ENCODE data around the gene ABRACL. TPM values are rescaled to one million over a fixed set of nuclear protein-coding genes. Genes with fewer than 3 reads are reported as not detected.

The ABRACL gene
- total and polyA plus RNA-seq, 2 donors (not counting 3 experiments of a cell fraction or from before 2014, with no cell fraction given) = 54.4 to 87.4 TPM

DNA sequence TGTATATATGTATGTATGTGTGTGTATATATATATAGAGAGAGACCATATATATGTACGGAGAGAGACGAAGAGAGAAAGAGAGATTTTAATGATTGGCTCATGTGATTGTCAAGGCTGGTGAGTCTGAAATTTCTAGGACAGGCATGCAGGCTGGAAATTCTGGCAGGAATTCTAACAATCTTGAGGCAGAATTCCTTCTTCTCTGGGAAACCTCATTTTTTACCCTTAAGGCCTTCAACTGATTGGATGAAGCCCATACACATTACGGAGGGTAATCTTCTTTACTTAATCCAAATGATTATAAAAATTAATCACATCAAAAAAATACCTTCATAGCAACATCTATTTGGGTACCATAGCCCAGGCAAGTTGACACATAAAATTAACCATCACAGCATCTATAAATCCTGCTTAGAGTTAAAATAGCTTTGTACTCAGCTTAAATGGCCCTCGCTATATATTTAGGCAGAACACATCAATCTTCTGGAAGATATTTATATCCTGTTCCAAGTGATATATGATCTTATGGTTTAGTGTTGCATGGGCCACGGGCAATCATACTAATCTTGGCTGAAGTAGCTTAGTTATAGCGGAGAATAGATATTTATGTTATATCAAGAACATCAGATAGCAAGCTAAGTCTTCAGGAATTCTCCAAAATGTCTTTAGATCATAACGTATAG, 36.6 kb downstream of the ABRACL start:
- Histone ChIP-seq H3K9me3 (replicated peaks; ENCODE audit: control insufficient read depth, insufficient read depth, low read length) (no peaks in the 10 kb centered on the region), H3K4me2 (ENCODE audit: insufficient read depth, low read length) (no peak overlapping the region), H3K4me1 (ENCODE audit: control insufficient read depth, extremely low read depth, insufficient read depth, low read length) (no peaks in the 10 kb centered on the region), H3K27me3 (ENCODE audit: control insufficient read depth in 2 of 2, insufficient read depth in 2 of 2, low read length in 2 of 2) (peaks cover 0 to 2% of the 10 kb centered on the region in 2 experiments), H3K9me1 (replicated peaks; ENCODE audit: control insufficient read depth, extremely low read depth, insufficient read depth, low read length) (no peaks in the 10 kb centered on the region), H3K79me2 (ENCODE audit: control insufficient read depth, insufficient read depth, low read length) (no peaks in the 10 kb centered on the region), H2AFZ (ENCODE audit: low read depth, low read length) (no peak overlapping the region), H3K27ac (ENCODE audit: insufficient read depth, low read depth, low read length) (no peak overlapping the region), H3K9ac (replicated peaks; ENCODE audit: extremely low read depth, insufficient read depth, low read length) (no peak overlapping the region), H4K20me1 (replicated peaks; ENCODE audit: control insufficient read depth, extremely low read depth, insufficient read depth, low read length) (no peaks in the 10 kb centered on the region), H3K36me3 (ENCODE audit: control insufficient read depth in 2 of 2, extremely low read depth in 1 of 2, insufficient read depth in 2 of 2, low read length in 2 of 2) (no peaks in the 10 kb centered on the region), H3K4me3 (replicated peaks in 1 of 3; ENCODE audit: insufficient read depth in 1 of 3, low read depth in 1 of 3, low read length in 3 of 3) (no peak overlapping the region)
- TF ChIP-seq EZH2 (IDR thresholded peaks at IDR 0.05; ENCODE audit: borderline replicate concordance, low read depth, low read length, severe bottlenecking) = no peak
- CTCF ChIA-PET = no interaction called here
- dilution Hi-C loops (cut with MboI; ENCODE audit: extremely low pct_ligation_motif_present, low sequenced_read_pairs) (no loop called here), intact Hi-C loops (cut with micrococcal nuclease) (no loop called here)
- FAIRE-seq = no peak
- POLR2A ChIA-PET = no interaction called here
- BruUV-seq (replicated peaks) = no TSS peak
- DNase-seq (ENCODE audit: low read depth, low spot score) = no peak

DNA sequence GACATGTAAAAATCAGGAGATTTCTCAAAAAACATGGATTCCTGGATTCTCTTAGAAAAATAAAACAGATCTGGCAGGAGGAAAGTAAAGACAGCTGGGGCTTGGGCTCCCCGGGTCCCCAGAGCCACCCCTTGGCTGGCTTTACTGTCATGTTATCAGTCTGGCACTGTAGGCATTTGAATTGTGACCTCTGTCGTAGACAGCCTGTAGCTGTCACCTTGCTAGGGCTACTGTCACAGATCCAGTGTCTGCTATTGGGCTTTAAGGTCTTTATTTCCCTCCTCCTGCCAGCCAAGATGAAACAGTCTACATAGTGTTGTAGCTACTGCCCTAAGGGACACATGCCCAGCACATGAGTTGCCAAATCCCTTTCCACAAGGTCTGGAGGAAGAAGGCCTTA, 37.5 kb downstream of the ABRACL start:
- DNase-seq (ENCODE audit: low read depth, low spot score) (no peak), FAIRE-seq (no peak)
- H3K4me1 ChIP-seq (ENCODE audit: control insufficient read depth, extremely low read depth, insufficient read depth, low read length) = no peaks in the 10 kb centered on the region
- H3K27ac ChIP-seq (ENCODE audit: insufficient read depth, low read depth, low read length) = no peak overlapping the region
- H3K9me3 ChIP-seq (replicated peaks; ENCODE audit: control insufficient read depth, insufficient read depth, low read length) = no peaks in the 10 kb centered on the region
- POLR2A ChIA-PET = no interaction called here
- TF ChIP-seq FOS (IDR thresholded peaks at IDR 0.05; ENCODE audit: borderline replicate concordance, insufficient read depth, low read length) (no peak), MYC (IDR thresholded peaks at IDR 0.05; ENCODE audit: low read depth, low read length) (no peak), GATA2 (IDR thresholded peaks at IDR 0.05; ENCODE audit: insufficient read depth, insufficient read length, low read depth, low read length) (no peak), JUN (IDR thresholded peaks at IDR 0.05; ENCODE audit: borderline replicate concordance, insufficient read depth, insufficient read length, low read depth) (no peak), POLR2A (IDR thresholded peaks at IDR 0.05; ENCODE audit: low read depth, low read length) (no peak), POLR2AphosphoS5 (IDR thresholded peaks at IDR 0.05; ENCODE audit: insufficient read depth, low read depth, low read length) (no peak)
- TF ChIP-seq, protein P1, sequence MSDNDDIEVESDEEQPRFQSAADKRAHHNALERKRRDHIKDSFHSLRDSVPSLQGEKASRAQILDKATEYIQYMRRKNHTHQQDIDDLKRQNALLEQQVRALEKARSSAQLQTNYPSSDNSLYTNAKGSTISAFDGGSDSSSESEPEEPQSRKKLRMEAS (IDR thresholded peaks at IDR 0.05; ENCODE audit: insufficient read depth, insufficient read length) = no peak
- TF ChIP-seq, protein P2, sequence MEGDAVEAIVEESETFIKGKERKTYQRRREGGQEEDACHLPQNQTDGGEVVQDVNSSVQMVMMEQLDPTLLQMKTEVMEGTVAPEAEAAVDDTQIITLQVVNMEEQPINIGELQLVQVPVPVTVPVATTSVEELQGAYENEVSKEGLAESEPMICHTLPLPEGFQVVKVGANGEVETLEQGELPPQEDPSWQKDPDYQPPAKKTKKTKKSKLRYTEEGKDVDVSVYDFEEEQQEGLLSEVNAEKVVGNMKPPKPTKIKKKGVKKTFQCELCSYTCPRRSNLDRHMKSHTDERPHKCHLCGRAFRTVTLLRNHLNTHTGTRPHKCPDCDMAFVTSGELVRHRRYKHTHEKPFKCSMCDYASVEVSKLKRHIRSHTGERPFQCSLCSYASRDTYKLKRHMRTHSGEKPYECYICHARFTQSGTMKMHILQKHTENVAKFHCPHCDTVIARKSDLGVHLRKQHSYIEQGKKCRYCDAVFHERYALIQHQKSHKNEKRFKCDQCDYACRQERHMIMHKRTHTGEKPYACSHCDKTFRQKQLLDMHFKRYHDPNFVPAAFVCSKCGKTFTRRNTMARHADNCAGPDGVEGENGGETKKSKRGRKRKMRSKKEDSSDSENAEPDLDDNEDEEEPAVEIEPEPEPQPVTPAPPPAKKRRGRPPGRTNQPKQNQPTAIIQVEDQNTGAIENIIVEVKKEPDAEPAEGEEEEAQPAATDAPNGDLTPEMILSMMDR (IDR thresholded peaks at IDR 0.05; ENCODE audit: extremely low read depth in 1 of 2, insufficient read depth in 1 of 2, low read depth in 1 of 2, low read length in 2 of 2) = no peak
- H3K79me2 ChIP-seq (ENCODE audit: control insufficient read depth, insufficient read depth, low read length) = no peaks in the 10 kb centered on the region
- no peaks in the 10 kb centered on the region for H3K9me1 ChIP-seq (replicated peaks; ENCODE audit: control insufficient read depth, extremely low read depth, insufficient read depth, low read length)
- no peak overlapping the region for H3K4me3 ChIP-seq (replicated peaks in 1 of 3; ENCODE audit: insufficient read depth in 1 of 3, low read depth in 1 of 3, low read length in 3 of 3)
- H3K4me2 ChIP-seq (ENCODE audit: insufficient read depth, low read length) = no peak overlapping the region
- H3K27me3 ChIP-seq (ENCODE audit: control insufficient read depth in 2 of 2, insufficient read depth in 2 of 2, low read length in 2 of 2) = no peaks in the 10 kb centered on the region
- dilution Hi-C loops (cut with MboI; ENCODE audit: extremely low pct_ligation_motif_present, low sequenced_read_pairs) (no loop called here), intact Hi-C loops (cut with micrococcal nuclease) (no loop called here)
- H4K20me1 ChIP-seq (replicated peaks; ENCODE audit: control insufficient read depth, extremely low read depth, insufficient read depth, low read length) = no peaks in the 10 kb centered on the region
- CTCF ChIA-PET = interaction anchor here (0.6 to 0.7 kb wide), 2 partner anchors 12 to 1686 kb away, joined by 3 to 5 read pairs; no protein-coding TSS in a partner anchor
- H2AFZ ChIP-seq (ENCODE audit: low read depth, low read length) = no peak overlapping the region
- BruUV-seq (replicated peaks) = no TSS peak
- H3K9ac ChIP-seq (replicated peaks; ENCODE audit: extremely low read depth, insufficient read depth, low read length) = no peak overlapping the region
- no peaks in the 10 kb centered on the region for H3K36me3 ChIP-seq (ENCODE audit: control insufficient read depth in 2 of 2, extremely low read depth in 1 of 2, insufficient read depth in 2 of 2, low read length in 2 of 2)
